ENCODE results near the gene JAKMIP3.

The JAKMIP3 gene

DNA sequence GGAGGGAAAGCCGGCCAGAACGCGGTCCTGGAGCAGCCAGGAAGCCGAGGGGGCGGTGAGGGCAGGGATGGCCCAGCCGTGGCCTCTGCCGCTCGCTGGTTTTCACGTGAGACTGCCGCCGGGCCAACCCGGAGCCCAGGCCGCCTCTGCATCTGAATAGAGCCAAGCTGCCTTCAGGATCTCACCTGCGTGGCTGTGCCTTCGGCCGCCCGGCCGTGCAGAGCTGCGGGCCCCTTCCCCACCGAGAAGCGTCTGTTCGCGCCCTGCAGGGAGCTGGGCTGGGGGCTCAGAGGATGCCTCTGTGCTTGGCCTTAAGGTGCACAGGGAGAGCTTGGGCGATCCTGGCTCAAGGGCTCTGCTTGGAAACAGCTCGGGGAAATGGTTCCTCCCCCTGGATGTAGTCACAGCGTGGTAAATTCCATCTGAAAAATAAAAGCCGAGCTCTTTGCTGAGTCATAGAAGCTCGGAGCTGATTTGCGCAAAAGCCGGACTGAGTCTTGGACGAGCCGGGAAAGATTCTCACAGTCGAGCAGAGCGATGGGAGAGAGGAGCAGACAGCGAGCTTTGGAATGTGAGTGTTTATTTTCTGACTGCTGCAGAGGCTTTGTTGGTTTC lies at the start of gene JAKMIP3:
Gene JAKMIP3 (plus strand): TSS at position 456 of the 615 bp plus-strand sequence. CDS start 38,863 bp downstream, outside the sequence.
- FAIRE-seq (no peak), DNase-seq (ENCODE audit: low spot score) (peak; percentile 71)

DNA sequence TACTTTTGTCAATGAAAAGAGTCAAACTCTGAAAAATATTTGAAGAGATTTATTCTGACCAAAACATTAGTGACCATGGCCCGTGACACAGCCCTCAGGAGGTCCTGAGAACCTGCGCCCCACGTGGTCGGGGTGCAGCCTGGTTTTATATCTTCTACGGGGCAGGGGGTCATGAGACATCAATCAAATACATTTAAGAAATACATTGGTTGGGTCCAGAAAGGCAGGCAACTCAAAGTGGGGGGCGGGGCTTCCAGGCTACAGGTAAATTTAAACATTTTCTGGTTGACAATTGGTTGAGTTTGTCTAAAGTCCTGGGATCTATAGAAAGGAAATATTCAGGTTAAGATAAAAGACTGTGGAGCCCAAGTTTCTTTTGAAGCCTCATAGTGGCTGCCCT lies 49.2 kb upstream of the JAKMIP3 start:
- FAIRE-seq, result no peak
- DNase-seq (ENCODE audit: low spot score), result no peak

DNA sequence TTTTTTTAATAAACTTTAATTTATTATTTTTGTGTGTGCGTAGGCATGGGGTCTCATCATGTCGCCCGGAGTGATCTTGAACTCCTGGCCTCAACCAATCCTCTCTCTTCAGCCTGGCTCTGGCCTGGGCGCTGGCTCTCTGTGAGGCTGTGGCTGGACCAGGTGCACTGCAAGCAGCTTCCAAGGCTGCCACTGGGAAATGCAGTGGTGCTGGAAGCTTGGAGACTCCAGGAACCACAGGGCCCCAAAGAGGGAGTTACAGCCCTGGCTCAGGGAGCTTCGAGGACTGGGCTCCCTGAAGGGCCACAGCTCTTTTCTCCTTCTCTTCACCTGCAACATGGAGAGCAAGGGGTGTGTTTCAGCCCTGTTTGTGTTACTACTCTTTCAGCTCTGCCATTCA lies 47.3 kb upstream of the JAKMIP3 start:
- DNase-seq (ENCODE audit: low spot score) (no peak), FAIRE-seq (no peak)

DNA sequence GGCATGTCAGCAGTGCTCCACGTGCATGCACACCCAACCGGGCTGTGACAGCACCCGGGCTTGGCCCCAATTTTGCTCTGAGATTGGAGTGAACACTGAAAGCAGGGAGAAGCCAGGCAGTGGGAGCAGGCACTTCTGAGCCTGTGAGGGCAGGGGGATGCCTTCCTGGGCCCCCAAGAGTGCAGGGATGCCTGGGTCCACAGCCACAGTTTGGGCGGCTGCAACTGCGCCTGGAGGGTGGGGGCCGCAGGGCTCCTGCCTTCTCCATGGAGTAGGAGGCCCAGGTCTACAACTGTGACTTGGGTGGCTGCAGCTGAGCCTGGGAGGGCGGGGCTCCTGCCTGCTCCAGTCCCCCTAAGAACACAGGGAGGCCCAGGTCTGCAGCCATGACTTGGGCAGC lies 46.4 kb upstream of the JAKMIP3 start:
- FAIRE-seq, result no peak
- DNase-seq (ENCODE audit: low spot score), result no peak

DNA sequence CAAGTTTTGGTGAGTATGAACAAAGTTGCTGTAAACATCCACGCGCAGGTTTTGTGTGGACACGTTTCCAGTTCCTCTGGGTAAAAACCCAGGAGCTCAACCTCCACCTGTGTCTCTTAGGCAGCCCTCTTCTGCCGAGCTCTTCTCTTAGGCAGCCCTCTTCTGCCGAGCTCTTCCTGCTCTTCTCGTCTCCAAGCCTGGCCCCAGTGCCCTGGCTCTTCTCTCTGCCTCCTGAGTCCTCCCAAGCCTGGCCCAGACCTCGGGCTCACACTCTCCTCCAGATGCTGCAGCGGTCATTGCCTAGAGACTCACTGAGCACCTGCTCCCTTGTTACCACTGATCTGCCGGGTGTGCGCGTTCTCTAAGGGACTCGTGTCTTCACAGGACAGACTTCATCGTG lies 45.3 kb upstream of the JAKMIP3 start:
- FAIRE-seq, result no peak
- DNase-seq (ENCODE audit: low spot score), result no peak

DNA sequence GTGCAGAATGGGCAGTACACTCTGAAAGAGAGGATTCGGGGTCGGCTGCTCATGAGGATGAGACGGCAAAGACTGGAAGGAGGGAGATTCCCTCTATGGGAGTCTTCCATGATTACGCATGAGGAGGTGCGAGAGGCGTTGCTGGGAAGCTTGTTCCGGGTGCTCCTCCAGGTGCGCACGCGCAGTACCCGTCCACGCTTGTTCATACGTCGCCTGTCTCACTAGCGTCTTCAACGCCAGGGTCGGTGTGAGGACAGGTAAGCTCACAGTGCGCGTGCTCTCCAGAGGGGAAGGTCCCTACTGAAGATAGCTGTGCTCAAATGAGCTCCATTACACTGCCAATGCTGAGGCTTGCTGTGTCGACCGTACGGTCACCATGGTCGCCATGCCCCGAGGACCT lies 44.7 kb upstream of the JAKMIP3 start:
- FAIRE-seq (no peak), DNase-seq (ENCODE audit: low spot score) (no peak)

DNA sequence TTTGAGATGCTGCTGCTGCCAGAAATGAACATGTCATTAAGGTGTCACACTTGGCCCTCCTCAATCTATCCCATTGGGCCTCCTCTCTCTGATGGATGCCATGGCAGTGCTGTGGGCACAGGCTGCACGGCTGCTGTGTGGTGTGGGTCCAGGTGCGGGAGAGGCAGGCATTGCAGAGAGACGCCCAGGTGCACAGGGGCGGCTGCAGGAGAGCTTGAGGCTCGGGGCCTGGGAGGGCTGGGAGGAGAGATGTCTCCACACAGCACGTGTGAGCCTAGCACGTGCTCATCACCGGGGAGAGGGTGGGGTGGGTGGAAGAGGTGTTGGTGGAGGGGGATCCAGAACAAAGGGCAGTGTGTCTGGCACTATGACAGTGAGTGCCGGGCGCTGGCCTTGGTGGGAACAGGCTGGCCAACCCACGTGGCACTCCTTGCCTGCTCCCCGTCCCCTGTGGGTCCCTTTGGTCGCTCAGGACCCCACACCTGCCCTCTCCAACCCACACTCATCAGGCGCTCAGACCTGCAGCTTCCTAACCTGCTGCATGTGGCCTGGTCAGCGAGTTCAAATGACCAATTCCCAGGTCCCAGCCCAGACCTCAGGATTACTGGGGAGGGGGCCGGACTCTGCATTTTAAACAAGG lies 44.1 kb upstream of the JAKMIP3 start:
- DNase-seq (ENCODE audit: low spot score) (no peak), FAIRE-seq (no peak)

DNA sequence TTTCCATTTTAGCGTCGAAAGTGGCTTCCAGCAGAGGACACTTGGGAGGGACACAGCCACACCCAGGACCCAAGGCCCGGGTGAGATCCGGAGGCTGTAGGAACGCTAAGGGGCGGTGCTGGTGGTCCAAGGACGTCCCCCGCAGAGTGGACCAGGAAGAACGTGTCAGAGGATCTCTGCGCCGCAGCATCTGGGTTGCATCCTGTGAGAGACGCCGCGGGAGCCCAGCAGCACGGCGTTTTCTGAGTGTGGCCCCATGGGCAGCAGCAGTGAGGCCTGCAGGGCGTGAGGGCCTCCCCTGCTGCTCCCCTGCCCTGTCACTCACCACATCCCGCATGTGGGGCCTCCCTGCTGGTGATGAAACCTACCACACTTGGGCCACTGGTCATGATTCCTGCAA lies 43.5 kb upstream of the JAKMIP3 start:
- no peak for DNase-seq (ENCODE audit: low spot score)
- no peak for FAIRE-seq

DNA sequence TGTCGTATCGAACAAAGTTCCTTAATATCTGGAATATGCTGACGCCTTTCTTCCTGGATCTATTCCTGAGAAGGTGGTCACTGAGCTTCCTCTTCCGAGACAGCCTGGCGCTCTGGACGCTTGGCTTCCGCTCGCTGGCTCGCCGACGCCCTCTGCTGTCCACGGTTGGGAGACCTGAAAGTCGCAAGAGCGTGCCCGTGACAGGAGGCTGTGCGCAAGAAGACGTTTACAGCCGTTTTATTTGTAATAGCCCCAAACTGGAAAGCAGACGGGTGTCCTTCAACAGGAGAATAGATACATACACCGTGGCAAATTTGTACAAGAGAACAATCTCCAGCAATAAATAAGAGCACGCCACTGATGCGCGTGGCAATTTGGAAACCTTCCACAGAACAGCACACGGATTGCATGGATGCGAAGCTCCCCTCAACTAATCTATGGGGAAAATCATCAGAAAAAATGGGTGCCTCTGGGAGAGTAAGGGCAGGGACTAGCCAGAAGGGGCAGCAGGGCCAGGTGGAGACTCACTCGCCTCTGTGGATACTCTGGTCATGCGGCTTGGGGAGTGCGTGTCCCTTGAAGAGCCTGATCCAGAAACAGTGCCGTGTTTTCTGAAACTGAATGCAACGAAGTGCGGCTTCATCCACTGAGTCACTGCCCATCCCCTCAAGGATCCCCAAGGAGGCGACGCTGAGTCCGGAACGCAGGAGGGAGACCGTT lies 42.5 kb upstream of the JAKMIP3 start:
- DNase-seq (ENCODE audit: low spot score) (peak; percentile 74), FAIRE-seq (no peak)

DNA sequence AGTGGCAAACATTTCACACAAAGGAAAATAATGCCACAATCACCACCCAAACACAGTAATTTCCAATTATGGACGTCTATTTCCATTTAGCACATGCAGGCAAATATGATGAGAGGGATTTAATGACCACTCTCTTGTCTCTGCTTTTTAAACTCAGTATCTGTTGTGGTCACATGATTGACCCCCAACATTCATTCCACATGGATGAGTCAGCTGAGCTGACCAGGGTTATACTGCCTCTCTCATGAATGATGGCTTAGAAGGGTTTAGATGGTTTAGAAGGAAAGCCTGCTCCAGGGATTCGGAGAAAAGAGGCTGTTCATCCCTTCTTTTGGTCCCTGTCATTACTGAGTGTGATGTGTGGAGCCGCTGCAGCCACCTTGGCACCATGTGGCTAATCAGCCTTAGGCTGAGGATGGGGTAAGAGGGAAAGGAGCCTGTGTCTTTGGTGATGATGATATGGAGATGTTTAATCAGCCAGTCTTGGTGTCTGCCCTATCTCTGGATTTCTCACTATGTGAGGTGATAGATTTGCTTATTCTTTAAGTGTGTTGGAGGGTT lies 38.2 kb upstream of the JAKMIP3 start:
- peak; percentile 46 for DNase-seq (ENCODE audit: low spot score)
- no peak for FAIRE-seq

DNA sequence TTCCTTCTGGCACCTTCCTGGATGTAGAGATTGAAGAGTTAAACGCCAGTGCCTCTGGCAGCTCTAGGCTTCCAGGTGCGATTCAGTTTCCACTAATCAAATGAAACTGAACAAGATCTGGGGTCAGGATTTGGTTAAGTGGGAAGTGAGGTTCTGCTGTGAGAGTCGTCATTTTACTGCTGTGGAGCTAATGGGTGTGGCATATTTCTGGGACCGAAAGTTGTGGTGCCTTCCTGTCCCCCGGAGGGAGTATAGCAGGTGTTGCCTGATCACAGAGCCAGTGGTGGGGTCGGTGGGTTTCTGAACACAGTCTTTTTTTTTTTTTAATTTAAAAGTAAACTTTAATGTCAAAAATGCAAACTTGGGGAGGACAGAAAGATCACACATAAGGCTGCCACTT lies 37.0 kb upstream of the JAKMIP3 start:
- FAIRE-seq (no peak), DNase-seq (ENCODE audit: low spot score) (no peak)

DNA sequence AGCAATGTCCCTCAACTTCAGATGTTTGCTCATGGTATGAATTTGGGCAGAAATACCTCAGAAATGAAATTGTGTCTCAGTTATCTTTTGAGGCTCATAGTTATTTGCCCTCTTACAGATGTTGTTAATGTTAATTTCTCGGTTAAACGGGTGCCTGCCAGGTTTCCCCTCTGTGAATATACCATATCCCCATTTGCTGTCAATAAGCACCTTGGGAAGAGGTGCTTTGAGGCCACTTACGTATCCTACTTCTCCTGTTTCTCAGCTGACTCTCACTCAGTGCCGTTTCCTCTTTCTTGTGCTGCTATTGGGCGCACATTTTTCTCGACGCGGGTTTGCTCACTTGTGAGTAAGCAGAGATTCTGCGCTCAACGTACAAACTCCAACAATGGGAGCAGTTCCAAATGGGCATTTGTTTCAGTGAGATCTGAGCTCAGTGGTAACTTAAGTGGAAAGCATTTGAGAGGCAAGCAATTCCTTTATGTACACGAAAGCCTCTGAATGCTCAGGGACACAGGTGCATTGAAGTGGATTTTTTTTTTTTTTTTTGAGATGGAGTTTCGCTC lies 34.8 kb upstream of the JAKMIP3 start:
- FAIRE-seq (no peak), DNase-seq (ENCODE audit: low spot score) (no peak)

DNA sequence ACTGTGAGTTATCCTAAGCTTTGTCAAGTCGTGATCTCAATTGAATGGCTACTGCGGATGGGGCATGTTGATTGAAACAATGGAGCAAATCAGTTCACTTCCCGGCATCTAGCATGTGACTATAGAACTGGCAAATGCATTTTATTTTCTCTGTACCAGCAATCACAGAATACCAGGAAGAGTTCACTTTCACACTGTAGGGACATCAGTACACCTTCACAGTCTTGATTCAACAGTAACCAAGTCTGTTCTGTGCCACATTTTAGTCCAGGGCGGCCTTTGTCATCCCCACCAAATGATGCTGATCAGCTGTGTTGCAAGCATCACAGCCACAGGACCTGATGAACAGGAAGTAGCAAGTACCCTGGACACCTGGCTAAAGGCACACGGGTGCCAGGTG lies 32.1 kb upstream of the JAKMIP3 start:
- no peak for DNase-seq (ENCODE audit: low spot score)
- no peak for FAIRE-seq

DNA sequence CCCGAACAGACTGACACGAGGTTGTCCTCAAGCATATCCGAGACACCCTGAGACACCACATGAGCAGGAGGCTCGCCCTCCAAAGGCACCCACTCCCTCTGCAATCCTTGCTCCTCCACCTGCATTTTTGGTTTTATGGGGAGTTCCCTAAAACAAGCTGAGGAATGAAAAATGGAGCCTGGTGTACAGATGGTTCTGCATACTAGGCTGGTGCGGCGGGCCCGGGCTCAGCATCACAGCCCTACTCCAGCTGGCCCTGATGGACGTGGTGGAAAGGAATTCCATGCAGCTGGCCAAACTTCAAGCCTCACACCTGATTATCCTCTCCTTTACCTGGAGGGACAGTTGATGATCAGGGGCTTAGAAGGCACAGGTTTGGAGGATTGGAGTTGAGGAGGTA lies 30.3 kb upstream of the JAKMIP3 start:
- DNase-seq (ENCODE audit: low spot score) (no peak), FAIRE-seq (no peak)

DNA sequence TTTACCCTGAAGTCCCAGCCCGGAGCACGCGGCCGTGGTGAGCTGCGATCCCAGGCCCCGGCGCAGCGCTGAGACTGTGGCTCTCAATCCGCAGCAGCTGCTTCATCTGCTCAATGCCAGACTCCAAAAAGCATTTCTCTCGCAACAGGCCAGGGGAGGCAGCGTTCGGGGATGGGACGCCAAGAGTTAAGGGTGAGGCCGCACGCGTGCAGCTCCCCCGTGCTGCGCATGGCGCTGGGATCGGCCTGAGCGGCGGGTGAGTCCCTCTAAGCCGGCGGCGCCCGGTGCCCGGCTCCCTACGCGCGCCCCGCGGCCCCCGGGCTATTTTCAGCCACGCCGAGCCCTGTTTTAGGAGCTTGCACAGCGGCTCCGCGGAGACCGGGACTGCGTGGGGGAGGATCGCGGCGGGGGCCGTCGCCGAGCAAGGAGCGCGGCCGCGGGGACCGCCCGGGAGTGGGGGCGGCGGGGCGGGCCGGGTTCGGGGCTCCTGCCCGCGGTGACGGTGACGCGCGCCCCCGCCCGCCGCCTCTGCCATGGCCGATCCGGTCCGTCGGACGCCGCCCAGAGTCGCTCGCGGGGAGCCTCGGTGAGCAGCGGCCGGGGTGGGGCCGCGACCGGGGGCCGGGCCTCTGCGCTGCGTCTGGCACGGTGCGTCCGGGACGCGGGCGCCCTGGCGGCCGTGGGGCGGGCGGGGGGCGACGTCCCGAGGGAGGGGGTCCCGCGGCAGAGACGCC lies 29.4 kb upstream of the JAKMIP3 start:
- peak; percentile 58 for DNase-seq (ENCODE audit: low spot score)
- FAIRE-seq, result no peak

DNA sequence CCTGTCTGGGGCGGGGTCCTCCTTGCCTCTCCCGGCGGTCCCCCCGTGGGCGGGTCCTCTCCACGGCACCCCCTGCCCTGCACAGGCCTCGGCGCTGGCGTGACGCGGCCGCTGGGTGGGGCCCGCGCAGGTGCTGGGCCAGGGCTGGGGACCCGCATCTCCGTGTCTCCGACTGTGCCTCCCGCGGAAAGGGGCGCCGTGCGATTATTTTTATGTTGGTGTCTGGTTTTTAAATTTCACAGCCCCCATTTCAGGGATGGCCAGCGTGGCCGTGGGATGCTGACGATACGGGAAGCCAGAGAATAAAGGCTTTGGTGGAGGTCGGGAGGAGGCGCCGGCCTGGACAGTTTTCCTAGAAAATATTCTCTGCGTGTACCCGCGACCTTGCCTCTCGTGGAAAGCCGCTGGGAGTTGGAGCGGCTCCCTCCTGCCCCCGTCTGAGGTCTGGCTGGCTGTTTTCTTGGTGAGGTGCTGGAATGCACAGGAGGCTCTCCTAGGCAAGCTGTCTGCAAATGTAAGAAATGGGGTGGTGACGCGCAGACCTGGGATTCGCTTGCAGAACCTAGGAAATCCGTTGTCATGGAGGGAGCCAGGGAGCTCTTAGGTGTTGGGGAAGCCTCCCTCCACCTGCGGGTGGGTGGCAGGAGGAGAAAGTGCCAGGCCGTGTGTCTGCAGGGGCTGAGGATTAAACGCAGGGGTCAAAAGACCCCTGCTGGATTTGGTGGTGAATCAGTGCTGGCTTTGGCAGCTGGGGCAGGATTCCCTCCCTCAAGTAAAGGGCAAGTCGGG lies 28.7 kb upstream of the JAKMIP3 start:
- peak; percentile 30 for DNase-seq (ENCODE audit: low spot score)
- FAIRE-seq, result no peak

DNA sequence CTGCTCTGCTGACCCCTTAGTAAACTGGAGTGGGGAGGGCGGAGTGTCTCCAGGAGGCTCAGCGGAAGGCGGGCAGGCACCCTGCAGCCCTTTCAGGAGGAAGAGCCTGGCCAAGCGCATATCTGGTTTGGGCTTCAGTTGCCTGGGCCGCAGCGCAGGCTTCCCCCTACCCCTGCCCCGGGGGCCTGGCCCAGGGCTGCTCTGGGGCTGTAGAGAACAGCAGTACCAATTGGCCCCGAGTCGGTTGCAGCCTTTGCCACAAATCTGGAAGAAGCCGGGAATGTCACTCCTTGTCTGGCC lies 28.1 kb upstream of the JAKMIP3 start:
- FAIRE-seq (no peak), DNase-seq (ENCODE audit: low spot score) (no peak)

DNA sequence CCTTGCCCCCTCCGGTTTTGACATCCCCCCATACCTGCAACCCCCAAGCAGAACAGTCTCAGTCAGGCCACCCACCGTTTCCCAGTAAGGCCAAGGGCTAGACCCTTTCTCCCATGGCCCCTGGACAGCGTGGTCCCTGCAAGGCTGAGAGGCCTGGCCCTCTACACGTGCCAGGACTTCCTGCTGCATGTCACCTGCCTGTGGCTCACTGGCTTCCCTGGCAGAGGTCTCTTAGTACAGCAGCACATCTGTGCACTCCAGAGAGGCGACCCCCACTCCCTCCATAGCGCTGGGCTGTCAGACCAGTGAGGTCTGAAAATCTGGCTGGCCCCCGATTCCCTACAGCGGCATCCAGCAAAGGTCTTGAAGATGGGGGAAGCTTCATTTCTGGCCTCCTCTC lies 26.4 kb upstream of the JAKMIP3 start:
- DNase-seq (ENCODE audit: low spot score) (no peak), FAIRE-seq (no peak)

DNA sequence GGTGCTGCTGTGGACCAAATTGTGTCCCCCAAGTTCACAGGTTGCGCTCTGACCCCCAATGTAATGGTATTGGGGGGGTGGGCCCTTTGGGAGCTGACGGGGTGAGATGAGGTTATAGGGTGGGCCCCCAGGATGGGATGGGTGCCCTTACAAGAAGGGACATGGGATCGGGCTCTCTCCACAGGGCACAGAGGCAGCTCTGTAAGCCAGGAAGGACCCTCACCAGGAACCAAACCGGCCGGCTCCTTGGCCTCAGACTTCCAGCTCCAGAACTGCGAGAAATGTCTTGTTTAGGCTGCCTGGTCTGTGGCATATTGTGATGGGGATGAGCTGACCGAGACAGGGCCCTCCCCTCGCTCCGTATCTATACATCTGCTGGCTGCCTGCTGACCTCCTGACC lies 25.7 kb upstream of the JAKMIP3 start:
- FAIRE-seq (no peak), DNase-seq (ENCODE audit: low spot score) (no peak)

DNA sequence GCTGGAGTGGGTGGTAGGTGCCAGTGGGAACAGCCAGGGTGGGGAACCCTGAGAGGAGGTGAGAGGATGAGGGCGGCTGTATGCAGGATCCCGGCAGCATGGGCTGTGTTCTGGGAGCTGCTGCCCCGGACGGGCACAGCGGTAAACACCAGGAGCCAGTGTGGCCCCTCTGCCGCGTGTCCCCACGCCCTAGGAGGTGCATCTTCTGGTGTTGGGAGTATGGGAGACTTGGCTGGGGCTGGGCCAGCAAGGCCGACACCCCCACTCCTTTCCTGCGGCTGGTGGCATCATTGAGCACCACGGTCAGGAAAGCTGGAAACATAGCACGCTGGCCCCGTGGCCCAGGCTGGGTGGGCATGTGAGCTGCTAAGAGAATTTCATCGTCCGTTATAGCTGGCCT lies 24.4 kb upstream of the JAKMIP3 start:
- DNase-seq (ENCODE audit: low spot score), result no peak
- FAIRE-seq, result no peak
